ENCODE data around the gene KRT71. TPM values are rescaled to one million over a fixed set of nuclear protein-coding genes. Genes with fewer than 3 reads are reported as not detected.

KRT71 gene
- total RNA-seq, 1 donor from 2014 or later: not detected

DNA sequence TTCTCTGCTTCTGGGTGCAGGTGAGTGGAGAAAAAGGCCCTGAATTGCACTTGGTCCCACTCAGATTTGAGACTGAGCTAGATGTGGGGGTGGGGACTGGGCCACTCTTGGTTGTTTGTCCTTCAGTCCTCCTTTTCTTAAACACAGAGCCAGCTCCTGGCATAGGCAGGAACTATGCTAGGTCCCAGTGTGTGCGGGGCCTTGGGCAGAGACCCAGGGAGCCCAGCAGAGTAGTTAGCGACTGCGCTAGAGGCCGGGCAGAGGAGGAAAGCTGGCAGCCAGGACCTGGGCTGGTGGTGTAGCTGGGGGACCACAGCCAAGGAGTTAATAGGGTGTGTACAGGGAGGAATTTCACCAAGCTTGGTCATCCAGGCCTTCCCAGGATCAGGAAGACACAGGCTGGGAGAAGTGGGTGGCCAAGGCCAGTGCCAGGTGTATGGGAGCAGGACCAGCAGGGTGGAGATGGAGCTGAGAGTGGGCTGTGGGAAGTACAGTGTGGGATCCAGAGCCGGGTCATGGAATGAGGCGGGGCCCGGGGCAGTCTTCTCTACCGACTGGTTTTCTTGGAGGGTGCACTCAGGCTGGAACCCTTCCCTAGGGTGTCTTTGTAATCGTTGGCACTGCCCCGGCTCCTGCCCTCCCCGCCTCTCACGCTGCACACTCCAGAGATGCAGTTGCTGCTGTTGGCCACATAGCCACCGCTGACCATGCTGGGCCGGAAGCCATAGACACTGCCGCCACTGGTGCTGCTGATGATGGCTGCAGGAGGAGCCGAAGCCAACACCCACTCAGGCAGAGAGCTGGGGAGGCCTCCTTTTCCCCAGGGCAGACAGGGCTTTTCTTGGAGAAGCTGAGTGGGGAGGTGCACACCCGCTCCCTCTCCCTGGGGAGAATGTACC, 8.7 kb downstream of the KRT71 start:
- DNase-seq (ENCODE audit: missing footprints) (no peak), ATAC-seq (peak; percentile 61)
- intact Hi-C loops (cut with DNase I): no loop called here

DNA sequence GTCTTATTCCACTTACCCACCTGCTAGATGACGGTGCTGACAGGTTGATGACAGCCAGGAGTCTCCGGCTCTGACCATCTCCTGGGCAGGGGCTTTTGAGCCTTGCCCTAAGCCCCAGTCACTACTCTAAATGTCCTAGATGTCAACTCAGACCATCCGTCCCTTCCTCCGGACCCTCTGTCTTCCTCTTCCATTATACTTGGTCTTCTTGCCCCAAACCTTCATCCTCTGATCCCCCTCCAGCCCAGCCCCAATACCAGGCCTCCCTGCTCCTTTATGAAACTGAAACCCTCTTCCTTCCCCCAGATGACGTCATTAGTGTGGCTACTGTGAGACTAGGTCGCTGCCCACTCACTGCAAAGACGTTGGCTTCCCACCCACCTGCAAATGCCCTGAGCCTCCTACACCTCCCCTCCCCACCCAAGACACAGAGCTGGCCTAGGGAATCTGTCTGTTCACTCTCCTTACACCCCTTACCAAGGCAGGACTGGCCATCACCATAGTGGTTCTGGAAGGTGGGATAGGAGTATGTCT, 10.1 kb downstream of the KRT71 start:
- intact Hi-C loops (cut with DNase I): no loop called here
- DNase-seq (ENCODE audit: missing footprints): no peak
- ATAC-seq: no peak

DNA sequence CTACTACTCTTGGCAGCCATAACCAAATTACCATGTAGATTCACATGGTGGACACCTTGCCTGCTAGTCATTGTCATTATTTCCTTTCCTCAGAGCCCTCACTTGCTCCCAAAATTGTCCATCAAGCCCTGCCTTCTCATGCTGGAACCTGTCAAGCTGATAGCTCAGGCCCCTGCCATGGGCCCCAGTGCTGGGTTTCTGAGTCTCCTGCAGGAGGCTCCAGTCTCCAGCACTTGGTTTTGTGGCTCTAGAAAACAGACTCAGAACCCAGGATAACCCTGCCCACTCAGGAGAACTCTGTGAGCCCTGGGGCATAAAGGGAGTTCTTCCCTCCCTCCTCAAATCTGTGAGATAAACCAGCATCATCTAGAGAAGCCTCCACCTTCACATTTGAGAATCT, 10.8 kb downstream of the KRT71 start:
- intact Hi-C loops (cut with DNase I): no loop called here
- DNase-seq (ENCODE audit: missing footprints) (no peak), ATAC-seq (no peak)

DNA sequence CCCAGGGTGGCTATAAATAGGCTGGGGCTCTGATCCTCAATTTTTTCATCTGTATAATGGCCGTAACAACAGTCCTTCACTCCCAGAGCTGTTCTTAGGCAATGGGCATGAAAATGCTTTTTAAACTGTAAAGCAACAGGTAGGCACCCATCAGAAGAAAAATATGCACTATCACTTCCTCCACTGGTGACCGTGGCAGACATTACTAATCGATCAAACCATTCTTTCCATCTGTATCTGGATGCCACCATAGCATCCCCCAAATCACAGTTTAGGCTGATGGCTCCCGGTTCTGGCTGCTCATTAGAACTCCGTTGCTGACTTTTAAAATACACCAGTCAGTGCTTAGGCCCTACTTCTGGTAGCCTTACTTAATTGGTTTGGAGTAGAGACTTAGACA, 11.2 kb downstream of the KRT71 start:
- intact Hi-C loops (cut with DNase I): no loop called here
- ATAC-seq: no peak
- DNase-seq (ENCODE audit: missing footprints): no peak

DNA sequence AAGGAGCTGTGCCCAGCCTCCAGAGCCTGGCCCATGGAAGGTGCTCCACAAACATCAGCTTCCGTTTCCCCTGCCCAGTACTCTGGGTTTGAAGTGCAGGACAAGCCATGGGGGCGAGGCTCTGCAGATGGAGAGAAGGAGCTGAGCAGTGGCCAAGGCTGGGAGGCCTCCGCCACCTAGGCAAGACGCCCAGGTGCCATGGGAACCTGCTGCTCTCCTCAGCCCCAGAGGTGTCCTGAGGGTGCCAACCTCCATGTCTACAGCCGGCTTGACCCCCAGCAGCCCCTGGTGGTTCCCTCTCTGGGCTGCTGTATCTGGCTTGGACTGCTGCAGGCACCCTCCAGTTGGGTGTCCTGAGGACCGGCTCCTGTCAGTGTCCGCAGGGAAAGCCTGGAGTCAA, 12.4 kb downstream of the KRT71 start:
- no peak for ATAC-seq
- DNase-seq (ENCODE audit: missing footprints): no peak
- intact Hi-C loops (cut with DNase I): no loop called here

DNA sequence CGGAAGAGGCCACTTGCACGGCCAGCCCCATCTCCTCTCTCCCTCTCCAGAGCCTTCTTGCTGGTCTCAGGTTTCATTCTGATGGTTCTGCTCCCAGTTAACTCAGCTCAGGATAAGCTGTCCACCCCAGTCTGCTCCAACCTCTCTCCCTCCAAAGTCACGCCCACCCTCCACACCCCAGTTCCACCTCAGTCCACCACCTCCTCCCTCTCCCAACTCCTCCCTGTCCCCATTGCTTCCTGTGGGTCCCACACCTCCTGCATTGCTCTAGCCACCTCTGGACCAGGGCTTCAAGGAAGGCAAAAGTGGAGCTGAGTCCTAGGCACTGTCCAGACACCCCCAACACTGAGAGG, 13.1 kb downstream of the KRT71 start:
- DNase-seq (ENCODE audit: missing footprints) (no peak), ATAC-seq (no peak)
- intact Hi-C loops (cut with DNase I): no loop called here

DNA sequence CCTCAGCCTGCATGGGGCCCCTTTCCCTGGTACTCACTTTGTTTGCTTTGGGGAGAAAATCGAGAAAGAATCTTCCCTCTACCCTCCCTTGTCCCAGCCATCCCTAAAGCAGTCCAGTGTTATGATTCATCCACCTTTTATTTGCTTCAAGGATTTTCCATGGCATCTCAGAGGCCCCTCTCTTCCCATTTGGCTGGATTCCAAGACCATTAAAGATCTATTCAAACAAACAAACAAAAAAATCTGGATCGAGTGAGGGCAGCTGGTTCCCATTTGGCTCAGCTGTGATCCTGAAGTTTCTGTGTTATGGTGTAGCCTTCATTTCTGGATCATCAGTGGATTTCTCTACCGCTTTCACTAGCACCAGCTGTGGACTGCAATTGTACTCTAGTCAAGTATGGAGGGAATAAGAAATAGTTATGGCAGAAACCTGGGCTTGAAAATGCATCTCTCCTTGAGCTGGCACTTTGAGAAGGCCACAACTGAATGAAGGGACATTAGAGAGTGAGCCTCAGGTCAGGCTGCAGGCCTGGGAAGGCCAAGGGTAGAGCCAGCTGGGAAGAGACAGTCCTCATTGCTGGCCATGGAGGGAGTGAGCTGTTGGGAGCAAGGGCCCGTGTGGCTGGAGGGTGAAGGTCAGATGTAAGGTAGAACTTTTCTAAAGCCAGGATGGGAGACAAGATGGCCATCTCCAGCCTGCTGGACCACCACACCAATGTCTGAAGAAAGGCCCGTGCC, 13.7 kb downstream of the KRT71 start:
- ATAC-seq: no peak
- intact Hi-C loops (cut with DNase I): no loop called here
- DNase-seq (ENCODE audit: missing footprints): no peak

DNA sequence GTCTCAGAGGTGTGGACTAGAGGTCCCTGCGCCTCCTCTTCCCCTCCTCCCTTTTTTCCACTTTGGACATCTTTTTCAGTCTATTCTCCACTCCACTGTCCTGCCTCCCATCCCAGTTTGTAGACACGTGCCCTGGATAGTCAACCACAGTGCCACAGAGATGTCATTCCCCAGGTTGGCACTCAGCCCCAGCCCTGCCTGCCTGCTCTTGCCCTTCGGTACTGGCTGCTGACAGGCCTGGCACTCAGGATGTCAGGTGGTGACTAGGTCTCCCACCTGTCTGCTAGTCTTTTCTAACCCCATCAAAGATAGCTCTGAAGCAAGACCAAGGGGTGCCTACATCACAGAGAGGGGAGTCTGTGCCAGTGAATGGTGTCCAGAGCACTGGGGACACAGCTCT, 15.8 kb downstream of the KRT71 start:
- intact Hi-C loops (cut with DNase I): no loop called here
- ATAC-seq: no peak
- no peak for DNase-seq (ENCODE audit: missing footprints)

DNA sequence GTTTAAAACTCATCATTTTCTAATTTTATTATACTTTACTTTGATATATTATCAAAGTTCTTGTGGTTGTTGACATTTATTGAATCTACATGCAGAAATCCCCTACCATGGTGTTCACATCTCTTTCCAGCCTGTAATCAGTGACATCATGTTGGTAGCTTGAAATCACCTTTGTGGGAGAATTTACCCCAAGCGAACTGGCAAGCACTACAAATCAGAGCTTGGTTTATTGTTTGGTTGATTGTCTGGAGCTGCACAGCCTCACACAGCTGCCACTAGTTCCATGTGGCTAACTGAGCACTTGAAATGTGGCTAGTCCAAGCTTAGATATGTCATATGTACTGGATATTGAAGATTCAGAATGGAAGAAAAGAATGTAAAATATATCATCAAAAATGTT, 17.4 kb downstream of the KRT71 start:
- DNase-seq (ENCODE audit: missing footprints) (no peak), ATAC-seq (no peak)
- intact Hi-C loops (cut with DNase I): no loop called here

DNA sequence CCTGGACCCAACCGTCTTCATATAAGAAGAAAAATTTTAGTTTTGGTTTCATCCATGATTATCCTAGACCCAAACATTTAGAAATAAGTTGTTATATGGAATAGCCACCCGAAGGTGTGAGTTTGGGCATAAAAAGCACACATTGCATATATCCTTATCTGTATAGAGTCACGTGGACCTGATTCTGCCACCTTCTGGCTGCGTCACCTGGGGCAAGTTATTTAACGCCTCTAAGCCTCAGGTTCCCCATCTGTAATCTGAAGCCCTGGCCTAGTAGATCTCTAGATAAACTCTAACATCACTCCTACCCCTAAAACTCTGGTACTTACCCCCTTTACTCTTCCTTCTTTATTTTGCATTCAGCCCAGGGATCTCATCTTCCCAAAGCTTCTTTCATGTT, 18.5 kb downstream of the KRT71 start:
- DNase-seq (ENCODE audit: missing footprints): no peak
- ATAC-seq: no peak
- intact Hi-C loops (cut with DNase I): no loop called here

DNA sequence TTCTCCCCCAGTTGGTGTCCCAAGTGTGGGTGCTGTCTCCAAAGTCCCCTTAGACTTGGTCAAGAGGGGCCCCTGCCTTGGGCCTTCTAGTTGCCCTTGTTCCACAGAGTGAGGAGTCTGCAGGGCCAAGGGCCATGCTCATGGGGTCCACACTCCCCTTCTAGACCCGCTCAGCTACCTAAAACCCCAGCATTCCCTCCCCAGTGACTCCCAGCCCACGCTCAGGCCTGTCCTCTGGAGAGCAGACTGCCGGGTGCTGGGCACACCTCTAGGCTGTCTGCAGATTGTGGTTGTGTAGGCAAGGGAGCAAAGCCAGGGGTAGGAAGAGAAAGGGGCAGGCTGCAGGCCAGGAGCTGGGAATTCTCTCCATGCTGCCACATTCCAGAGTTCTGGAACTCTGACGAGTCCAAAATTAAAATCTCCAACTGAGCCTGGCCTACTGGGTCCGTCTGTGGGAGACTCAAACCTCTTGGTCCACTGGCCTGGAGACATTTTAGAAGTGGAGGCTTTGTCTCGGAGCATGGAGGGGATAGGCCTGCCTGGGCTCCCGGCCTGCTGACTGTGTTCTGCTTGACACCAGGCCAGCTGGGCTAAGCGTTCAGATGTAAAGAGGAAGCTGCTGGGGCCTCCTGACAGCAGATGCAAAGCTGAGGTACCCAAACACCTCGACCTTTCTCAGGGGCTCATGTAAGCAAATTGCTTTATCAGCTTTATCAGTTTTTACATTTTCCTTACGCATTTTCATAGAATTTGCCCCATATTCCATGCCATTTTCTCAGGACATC, 19.1 kb downstream of the KRT71 start:
- intact Hi-C loops (cut with DNase I): no loop called here
- DNase-seq (ENCODE audit: missing footprints) (no peak), ATAC-seq (no peak)

DNA sequence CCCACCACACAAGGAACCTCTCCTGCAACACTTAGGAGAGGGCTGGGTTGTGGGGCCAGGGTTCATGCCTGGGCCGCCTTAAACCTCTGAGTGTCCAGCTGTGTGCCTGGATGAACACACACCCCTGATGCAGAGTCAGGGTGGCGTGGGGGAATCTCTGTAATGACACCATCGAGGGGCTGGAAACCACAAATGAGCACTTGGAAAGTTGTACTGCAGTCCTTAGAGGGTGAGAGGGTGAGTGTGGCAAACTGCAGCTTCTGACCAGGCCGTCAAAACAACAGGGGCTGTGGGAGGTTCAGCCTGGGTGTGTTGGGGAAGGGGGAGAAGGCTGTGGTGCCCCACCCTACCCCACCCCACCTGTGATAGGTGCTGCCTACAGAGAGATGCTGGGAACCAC, 20.3 kb downstream of the KRT71 start:
- no peak for DNase-seq (ENCODE audit: missing footprints)
- intact Hi-C loops (cut with DNase I): no loop called here
- no peak for ATAC-seq

DNA sequence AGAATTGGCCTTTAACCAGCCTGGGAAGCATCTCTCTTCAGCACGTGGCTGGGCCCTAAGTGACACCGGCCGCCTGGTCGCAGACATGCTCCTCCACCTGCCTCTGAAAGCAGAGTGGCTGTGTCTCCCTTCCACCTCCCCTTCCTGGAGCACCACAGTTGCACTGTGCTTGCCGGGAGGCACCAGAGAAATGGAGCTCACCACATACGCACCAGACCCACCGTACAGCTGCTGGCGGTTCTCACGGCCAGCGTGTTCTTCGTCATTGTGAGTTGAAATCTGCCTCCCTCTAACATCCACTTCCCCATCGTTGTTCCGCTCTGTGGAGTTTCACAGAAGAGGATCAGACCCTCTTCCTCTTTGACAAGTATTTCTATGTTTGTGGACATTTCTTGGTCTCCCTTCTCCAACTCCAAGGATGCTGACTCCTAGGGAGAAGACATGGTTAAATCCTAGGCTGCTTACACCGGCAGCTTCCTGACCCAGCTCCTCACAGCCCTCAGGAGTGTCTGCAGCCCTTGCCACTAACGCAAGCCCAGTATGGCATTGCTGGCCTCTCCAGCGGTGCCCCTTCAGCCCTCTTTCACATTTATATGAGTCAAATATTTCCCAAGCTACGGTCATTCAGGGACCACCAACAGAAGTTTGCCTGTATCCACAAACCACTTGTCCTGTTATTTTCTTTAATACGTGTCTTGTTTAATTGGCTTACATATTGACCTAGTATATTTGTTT, 21.2 kb downstream of the KRT71 start:
- intact Hi-C loops (cut with DNase I): no loop called here
- ATAC-seq (peak; percentile 35), DNase-seq (ENCODE audit: missing footprints) (no peak)

DNA sequence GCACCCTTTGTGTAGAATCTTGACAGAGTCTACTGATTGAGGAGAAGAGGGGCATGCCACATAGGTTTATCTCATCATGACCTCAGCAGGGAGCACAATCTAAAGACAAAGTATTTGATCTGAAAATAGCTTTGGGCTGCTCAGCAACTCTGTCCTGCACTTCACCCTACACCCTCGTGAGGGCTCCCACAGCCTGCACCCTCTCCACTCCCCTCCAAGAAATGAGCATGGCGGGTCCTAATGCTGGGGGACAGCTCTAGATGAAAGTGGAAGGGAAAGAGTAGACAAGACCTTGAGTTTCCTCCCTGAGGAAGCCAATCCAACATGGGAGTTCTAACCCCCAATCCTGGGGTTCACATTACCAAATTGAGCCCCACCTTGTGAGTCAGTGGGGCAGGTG, 22.0 kb downstream of the KRT71 start:
- intact Hi-C loops (cut with DNase I): no loop called here
- DNase-seq (ENCODE audit: missing footprints): no peak
- no peak for ATAC-seq

DNA sequence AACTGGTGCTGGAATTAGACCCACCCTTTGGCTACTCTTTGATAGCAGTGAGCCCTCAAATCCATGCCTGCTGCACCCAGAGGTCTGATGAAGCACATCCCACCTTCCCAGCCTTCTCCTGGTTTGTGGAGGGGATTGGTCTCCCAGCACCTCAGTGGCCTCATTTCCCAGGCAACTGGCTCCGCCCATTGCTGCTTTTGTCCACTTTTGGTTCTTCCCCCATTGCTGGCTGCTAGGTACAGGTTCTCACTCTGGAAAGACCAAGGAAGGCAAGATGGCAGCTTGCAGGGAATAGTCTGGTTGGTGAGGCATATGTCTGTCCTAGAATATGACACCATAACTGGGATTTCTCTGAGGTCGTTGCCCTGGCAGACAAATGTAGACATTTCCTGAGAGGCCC, 22.6 kb downstream of the KRT71 start:
- DNase-seq (ENCODE audit: missing footprints): no peak
- ATAC-seq: no peak
- intact Hi-C loops (cut with DNase I): no loop called here

DNA sequence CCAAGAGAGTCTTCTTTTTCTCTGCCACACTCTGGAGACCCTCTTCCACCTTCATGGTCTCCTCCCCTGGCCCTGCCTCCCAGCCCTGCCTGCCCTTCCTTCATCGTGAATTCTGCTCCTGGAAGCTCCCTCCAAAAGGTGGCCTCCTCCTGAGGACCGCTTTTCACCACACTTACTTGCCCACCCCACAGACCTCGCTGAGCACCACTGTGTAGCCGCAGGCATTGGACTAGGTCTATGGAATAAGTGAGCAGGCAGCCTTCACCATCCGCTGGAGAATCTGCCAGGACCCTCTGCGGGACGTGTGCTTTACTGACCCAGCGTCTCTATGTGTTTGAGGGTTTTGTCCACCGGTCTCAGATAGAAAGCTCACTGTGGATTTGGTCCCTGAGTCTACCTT, 23.1 kb downstream of the KRT71 start:
- intact Hi-C loops (cut with DNase I): no loop called here
- DNase-seq (ENCODE audit: missing footprints) (no peak), ATAC-seq (no peak)

DNA sequence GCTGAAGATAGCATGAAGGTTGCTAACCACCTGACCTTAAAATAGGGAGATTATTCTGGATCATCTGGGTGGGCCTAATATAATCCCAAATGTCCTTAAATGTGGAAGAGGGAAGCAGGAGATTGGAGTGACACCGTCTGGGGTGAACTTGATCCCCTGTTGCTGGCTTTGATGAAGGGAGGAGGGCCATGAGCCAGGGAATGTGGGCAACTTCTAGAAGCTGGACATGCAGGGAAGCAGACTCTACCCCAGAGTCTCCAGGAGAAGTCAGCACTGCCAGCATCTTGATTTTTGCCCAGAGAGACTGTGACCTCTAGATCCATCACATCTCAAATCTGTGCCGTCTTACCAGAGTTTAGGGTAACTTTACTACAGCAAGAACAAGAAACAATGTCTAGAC, 23.5 kb downstream of the KRT71 start:
- ATAC-seq (no peak), DNase-seq (ENCODE audit: missing footprints) (no peak)
- intact Hi-C loops (cut with DNase I): no loop called here

DNA sequence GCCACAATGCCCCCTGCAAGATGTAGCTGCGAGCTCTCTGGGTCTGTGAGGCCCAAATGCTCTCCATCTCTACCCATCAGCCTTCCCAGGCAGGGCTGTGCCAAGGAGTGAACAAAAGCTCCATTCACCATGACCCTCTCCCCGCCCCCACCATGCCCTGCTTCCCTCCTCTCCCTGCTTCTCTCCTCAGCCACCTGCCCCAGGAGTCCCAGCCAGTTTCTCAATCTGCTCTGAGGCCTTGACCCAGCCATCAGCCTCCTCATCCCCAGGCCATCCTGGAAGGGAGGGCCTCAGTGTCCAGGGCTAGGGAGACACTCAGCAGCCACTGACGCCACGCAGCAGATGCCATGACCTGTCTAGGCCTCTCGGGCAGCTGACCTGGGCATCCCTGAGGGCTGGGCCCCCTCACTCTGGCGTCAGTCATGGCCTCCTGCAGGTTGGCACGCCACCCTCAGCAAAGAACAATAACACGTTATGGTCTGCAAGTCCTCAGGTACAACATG, 24.3 kb downstream of the KRT71 start:
- ATAC-seq: no peak
- intact Hi-C loops (cut with DNase I): no loop called here
- DNase-seq (ENCODE audit: missing footprints): no peak
